H1 (cell line): Measurements from ENCODE around the gene PBX3.

ENCODE experiments used
- CBX8 ChIP-seq: fragments of 300-800, 300-1000 bp; sonication (generic); IDR thresholded peaks from 2 replicates; pipeline ENCODE4 v1.7.1; 2016; ENCODE audit warnings: low read depth, low read length, borderline replicate concordance
- HDAC6 ChIP-seq: IDR thresholded peaks from one replicate; pipeline ENCODE4 v1.7.1; 2012; ENCODE audit warnings: low read depth, mild to moderate bottlenecking, inconsistent platforms, low read length, moderate library complexity
- TF ChIP-seq, protein P1 (sequence below): IDR thresholded peaks from 2 replicates; pipeline ENCODE4 v1.6.1; 2012; ENCODE audit warnings: inconsistent platforms
- TF ChIP-seq, protein P2 (sequence below), 3 experiments: IDR thresholded peaks; 1 replicate in 2 of 3; 2 replicates in 1 of 3; pipeline versions ENCODE4 v1.5.1 to v1.6.1; 2011; ENCODE audit warnings: low read length in 3 of 3, mild to moderate bottlenecking in 3 of 3, inconsistent platforms in 2 of 3, low read depth in 1 of 3, moderate library complexity in 1 of 3; ENCODE audit not compliant: insufficient read depth in 1 of 3; ENCODE audit errors: control extremely low read depth in 1 of 3
- TF ChIP-seq, protein P3 (sequence below): IDR thresholded peaks from 2 replicates; pipeline ENCODE4 v1.6.1; 2011; ENCODE audit warnings: low read length, improper control_type of control experiment

DNA sequence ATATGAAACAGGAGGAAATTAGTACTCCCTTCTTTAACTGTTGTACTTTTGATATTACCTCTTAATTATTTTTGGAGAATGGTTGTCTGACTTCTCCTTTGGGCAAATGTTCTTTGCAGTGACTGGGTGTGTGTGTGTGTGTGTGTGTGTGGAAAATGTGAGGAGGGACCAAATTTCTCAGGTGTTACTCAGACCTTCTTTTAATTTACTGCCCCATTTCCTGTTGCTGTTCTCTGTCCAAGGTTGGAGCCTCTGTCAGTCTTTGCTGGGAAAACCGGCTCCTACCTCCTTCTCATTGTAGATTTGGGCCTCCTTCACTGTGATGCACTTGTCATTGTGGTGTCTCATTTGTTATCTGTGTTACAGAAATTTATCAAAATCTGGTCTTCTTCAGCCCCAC lies 68.4 kb downstream of the PBX3 start:
- no peak for TF ChIP-seq CBX8
- TF ChIP-seq, protein P1, sequence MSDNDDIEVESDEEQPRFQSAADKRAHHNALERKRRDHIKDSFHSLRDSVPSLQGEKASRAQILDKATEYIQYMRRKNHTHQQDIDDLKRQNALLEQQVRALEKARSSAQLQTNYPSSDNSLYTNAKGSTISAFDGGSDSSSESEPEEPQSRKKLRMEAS, result no peak
- TF ChIP-seq, protein P2, sequence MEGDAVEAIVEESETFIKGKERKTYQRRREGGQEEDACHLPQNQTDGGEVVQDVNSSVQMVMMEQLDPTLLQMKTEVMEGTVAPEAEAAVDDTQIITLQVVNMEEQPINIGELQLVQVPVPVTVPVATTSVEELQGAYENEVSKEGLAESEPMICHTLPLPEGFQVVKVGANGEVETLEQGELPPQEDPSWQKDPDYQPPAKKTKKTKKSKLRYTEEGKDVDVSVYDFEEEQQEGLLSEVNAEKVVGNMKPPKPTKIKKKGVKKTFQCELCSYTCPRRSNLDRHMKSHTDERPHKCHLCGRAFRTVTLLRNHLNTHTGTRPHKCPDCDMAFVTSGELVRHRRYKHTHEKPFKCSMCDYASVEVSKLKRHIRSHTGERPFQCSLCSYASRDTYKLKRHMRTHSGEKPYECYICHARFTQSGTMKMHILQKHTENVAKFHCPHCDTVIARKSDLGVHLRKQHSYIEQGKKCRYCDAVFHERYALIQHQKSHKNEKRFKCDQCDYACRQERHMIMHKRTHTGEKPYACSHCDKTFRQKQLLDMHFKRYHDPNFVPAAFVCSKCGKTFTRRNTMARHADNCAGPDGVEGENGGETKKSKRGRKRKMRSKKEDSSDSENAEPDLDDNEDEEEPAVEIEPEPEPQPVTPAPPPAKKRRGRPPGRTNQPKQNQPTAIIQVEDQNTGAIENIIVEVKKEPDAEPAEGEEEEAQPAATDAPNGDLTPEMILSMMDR (IDR thresholded peaks at IDR 0.05; ENCODE audit: control extremely low read depth in 1 of 3, insufficient read depth in 1 of 3, low read depth in 1 of 3, low read length in 3 of 3), result no peak
- no peak for TF ChIP-seq HDAC6
- TF ChIP-seq, protein P3, sequence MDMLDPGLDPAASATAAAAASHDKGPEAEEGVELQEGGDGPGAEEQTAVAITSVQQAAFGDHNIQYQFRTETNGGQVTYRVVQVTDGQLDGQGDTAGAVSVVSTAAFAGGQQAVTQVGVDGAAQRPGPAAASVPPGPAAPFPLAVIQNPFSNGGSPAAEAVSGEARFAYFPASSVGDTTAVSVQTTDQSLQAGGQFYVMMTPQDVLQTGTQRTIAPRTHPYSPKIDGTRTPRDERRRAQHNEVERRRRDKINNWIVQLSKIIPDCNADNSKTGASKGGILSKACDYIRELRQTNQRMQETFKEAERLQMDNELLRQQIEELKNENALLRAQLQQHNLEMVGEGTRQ, result no peak
